ENCODE results near the gene MOCS2.
"Not testable (repeated sequence)": the region's sequence is repeated elsewhere in the genome, so short reads cannot be mapped to it uniquely, and the experiment has no call there.

MOCS2 gene

GRCh38 chr5:53109443-53110127, at the start of gene MOCS2:
Gene MOCS2, minus strand, starts transcription at chr5:53109757. Its CDS starts 2,583 bp downstream, at chr5:53107174.
- peak; percentile 91 for DNase-seq

- no peak for DNase-seq
Observed at GRCh38 chr5:53151713-53152458, 42.3 kb upstream of the MOCS2 start.

GRCh38 chr5:53133020-53133419, 23.5 kb upstream of the MOCS2 start:
- no peak for DNase-seq

GRCh38 chr5:53130266-53130665, 20.7 kb upstream of the MOCS2 start:
- DNase-seq = no peak

- DNase-seq = no peak
Observed at GRCh38 chr5:53128481-53128880, 18.9 kb upstream of the MOCS2 start.

- no peak for DNase-seq
Observed at GRCh38 chr5:53127107-53127506, 17.6 kb upstream of the MOCS2 start.

GRCh38 chr5:53126521-53126920, 17.0 kb upstream of the MOCS2 start:
- no peak for DNase-seq

GRCh38 chr5:53123702-53124101, 14.1 kb upstream of the MOCS2 start:
- no peak for DNase-seq

GRCh38 chr5:53120165-53120564, 10.6 kb upstream of the MOCS2 start:
- no peak for DNase-seq

GRCh38 chr5:53118879-53119278, 9.3 kb upstream of the MOCS2 start:
- DNase-seq = no peak

GRCh38 chr5:53116597-53116996, 7.0 kb upstream of the MOCS2 start:
- no peak for DNase-seq

- no peak for DNase-seq
Observed at GRCh38 chr5:53114988-53115387, 5.4 kb upstream of the MOCS2 start.

- DNase-seq = no peak
Observed at GRCh38 chr5:53113947-53114346, 4.4 kb upstream of the MOCS2 start.

- no peak for DNase-seq
Observed at GRCh38 chr5:53112909-53113308, 3.4 kb upstream of the MOCS2 start.

- DNase-seq = not testable (repeated sequence)
Observed at GRCh38 chr5:53112307-53112706, 2.8 kb upstream of the MOCS2 start.

- no peak for DNase-seq
Observed at GRCh38 chr5:53111139-53111538, 1.6 kb upstream of the MOCS2 start.

GRCh38 chr5:53110156-53110555, 599 bp upstream of the MOCS2 start:
- DNase-seq = no peak

- no peak for DNase-seq
Observed at GRCh38 chr5:53109056-53109442, 508 bp downstream of the MOCS2 start.

- no peak for DNase-seq
Observed at GRCh38 chr5:53105611-53106300, 3.8 kb downstream of the MOCS2 start.

- no peak for DNase-seq
Observed at GRCh38 chr5:53100606-53101005, 9.0 kb downstream of the MOCS2 start.

- DNase-seq = no peak
Observed at GRCh38 chr5:53099546-53099945, 10.0 kb downstream of the MOCS2 start.

- DNase-seq = peak; percentile 78
Observed at GRCh38 chr5:53095931-53096525, 13.5 kb downstream of the MOCS2 start.

GRCh38 chr5:53095217-53095616, 14.3 kb downstream of the MOCS2 start:
- DNase-seq = no peak

GRCh38 chr5:53092242-53092641, 17.3 kb downstream of the MOCS2 start:
- DNase-seq = no peak

Measured in stimulated activated CD4-positive, alpha-beta T cell treated with anti-CD3 and anti-CD28 coated beads, Interleukin-4, amount 100 ng/mL, for 24 hours (primary cell).